Lower leg skin (tissue), 3 donors: ENCODE results near the gene PRKAR1B.

Experiments used
- POLR2A ChIP-seq, 2 donors: fragments of 450-650 bp; IDR thresholded peaks; one replicate each; pipeline ENCODE4 v1.6.1; 2016 to 2017; ENCODE audit warnings: antibody characterized with exemption in 2 of 2, mild to moderate bottlenecking in 1 of 2, moderate library complexity in 1 of 2
- TF ChIP-seq, protein P1 (sequence below), 3 donors: fragments of 450-650 bp; IDR thresholded peaks; one replicate each; pipeline ENCODE4 v1.5.1; 2016; ENCODE audit warnings: antibody characterized with exemption in 3 of 3, mild to moderate bottlenecking in 3 of 3, moderate library complexity in 2 of 3

DNA sequence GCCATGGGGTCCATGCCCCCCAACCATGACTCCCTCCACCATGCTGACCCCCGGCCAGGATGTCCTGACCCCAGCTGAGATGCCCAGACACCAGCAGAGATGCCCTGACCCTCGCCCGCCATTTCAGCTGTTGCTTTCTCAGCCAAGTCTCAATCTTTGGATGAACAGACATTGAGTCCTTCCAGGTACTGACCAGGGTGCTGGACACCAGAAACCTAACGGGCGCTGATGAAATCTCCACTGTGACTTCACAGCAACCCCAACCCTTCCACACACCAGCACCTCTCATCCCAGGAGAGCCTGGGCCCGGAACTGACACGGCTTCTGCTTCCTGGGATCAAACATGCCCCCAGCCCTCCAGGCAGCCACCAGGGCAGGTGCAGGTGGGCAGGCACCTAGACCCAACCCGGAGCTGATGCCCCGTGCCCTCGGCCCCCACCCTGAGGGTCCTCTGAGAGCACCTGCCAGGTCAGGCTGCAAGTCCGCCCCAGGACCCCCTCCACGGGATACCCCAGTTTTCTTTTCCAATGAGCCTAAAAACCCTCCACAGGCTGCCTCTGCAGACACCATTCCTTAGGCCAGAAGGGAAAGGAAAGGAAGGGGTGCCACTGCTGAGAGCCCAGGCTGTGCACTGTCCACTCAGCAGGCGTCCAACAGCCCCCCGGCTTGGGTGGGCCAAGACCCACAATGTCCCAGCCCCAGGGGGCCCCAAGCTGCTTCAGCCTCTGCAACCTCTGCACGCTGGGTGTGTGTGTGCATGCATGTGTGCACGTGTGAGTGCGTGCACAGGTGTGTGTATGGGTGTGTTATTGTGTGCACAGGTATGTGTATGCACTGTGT lies 164.1 kb downstream of the PRKAR1B start:
- TF ChIP-seq, protein P1, sequence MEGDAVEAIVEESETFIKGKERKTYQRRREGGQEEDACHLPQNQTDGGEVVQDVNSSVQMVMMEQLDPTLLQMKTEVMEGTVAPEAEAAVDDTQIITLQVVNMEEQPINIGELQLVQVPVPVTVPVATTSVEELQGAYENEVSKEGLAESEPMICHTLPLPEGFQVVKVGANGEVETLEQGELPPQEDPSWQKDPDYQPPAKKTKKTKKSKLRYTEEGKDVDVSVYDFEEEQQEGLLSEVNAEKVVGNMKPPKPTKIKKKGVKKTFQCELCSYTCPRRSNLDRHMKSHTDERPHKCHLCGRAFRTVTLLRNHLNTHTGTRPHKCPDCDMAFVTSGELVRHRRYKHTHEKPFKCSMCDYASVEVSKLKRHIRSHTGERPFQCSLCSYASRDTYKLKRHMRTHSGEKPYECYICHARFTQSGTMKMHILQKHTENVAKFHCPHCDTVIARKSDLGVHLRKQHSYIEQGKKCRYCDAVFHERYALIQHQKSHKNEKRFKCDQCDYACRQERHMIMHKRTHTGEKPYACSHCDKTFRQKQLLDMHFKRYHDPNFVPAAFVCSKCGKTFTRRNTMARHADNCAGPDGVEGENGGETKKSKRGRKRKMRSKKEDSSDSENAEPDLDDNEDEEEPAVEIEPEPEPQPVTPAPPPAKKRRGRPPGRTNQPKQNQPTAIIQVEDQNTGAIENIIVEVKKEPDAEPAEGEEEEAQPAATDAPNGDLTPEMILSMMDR (IDR thresholded peaks at IDR 0.05), result no peak
- TF ChIP-seq POLR2A (IDR thresholded peaks at IDR 0.05), result no peak
